Middle frontal gyrus (tissue), 1 donor: ENCODE data around the gene HOXD13.

Source experiments
- DNase-seq: peaks from one replicate; pipeline ENCODE4 v3.0.0-alpha.2; 2015; ENCODE audit warnings: low spot score; ENCODE audit errors: extremely low spot score

HOXD13 gene

DNA sequence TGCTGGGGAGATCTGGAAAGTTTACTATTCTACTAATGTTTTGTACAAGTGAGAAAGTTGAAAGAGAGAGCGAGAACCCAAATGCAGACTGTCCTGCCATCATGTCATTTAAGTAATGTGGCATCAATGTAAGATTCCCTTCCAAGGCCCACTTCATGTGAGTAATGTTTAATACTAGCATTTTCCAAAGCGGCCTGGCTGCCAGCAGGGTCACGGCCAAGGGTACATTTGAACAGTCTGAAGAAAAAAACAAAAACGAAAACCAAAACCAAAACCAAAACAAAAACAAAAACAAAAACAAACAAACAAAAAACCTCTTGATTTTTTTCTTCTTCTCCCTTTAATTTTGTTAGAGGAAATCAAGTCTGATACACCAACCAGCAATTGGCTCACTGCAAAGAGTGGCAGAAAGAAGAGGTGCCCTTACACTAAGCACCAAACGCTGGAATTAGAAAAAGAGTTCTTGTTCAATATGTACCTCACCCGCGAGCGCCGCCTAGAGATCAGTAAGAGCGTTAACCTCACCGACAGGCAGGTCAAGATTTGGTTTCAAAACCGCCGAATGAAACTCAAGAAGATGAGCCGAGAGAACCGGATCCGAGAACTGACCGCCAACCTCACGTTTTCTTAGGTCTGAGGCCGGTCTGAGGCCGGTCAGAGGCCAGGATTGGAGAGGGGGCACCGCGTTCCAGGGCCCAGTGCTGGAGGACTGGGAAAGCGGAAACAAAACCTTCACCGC, 26.2 kb downstream of the HOXD13 start:
- DNase-seq: no peak

DNA sequence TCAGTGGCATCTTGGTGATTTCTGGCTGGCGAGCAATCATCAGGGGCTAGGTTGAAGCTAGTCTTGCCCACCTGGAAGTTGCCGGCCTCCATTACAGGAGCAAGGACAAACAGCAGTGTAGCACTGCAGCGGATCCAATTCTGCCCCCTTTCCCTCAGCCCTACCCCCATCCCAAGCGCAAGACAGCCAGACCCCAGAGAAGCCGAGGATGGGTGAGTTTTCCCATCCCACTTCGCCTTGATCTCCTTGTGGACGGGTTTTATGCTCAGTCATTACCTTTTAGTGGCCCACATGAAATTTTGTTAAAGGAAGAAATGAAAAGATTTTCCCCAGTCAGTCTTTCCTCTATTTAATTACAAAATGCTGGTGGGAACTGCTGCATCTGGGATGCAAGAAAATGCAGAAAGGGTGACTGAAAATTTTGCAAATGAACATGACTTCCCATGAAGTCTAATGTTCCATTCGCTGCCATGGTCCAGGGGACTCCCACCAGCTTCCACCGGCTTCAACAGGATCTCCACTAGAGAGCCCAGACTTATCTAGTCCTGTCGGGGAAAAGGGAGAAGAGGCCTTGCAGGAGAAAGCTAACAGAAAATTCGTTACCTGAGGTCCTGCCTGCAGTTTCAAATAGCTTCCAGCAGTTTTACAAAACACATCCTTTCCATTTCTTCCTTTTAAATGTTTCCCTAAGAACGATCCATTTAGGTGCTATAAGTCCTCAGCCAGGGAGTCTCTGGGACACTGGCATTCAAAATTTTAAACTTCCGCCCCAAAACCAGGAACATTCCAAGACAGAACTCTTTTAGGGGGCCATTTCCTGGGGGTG, 28.1 kb downstream of the HOXD13 start:
- no peak for DNase-seq

DNA sequence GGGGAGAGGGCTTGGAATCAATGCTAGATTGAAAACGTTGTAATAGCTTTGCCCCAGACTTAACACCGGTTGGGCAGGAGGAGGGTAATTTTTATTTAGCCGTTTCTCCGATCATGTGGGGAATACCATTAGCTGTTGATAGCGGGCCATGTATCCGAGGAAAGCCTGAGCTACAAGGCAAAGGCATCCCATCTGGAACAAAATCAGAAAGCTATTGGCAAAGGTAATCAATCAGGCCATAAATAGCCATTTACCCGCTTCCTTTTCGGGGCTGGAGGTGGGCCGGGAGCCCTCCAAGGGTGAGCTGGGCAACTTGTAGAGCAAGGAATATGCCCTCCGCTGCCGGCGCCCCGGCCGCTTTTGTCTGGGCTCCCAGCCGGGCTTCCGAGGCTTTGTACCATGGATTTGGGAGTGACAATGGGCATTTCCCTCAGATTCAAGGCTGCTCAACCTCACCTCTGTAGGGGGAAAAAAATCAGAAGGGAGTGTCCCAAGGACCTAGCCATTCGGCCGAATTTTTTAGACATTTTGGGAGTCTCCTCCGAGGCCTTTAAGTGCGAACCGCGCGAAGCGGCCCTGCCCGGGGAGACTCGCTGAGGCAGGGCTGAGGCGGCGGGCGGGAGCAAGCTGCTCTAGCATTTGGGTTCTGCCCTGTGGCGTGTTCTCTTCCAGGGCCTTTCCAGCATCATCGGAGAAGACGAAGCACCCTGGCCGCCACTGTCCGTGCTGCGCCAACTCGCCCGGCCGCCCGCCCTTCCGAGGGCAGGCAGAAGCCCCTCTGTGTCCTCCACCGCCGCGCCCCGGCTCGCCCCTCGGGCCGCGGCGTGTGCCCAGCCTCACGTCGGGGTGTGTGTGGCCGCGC, 28.9 kb downstream of the HOXD13 start:
- no peak for DNase-seq

DNA sequence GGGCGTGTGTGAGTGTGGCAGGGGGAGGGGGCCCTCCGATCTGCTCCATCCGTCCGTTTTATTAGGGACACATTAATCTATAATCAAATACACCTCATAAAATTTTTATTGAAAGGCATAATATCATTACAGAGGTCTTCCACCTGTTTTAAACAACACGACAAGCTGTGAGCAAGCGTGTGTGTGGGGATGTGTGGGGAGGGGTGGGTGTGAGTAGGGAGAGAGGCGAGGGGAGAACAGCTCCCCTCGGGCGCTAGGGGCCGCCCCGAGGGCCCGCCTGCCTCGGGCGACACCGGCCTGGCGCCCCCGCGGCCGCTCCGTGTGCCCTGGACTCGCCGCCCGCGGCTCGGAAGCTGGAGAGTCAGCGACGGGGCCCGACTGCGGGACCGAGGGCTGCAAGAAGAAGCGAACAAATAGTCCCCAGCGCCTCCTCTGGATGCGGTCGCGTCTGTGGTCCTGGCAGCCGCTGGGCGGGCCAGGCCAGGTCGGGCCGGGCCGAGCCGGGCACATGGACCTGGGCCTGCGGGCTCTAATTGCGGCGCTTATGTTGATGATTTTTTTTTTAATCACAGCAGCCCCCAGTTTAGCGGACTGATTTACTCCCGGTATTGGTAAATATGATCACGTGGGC, 29.6 kb downstream of the HOXD13 start:
- DNase-seq: no peak

DNA sequence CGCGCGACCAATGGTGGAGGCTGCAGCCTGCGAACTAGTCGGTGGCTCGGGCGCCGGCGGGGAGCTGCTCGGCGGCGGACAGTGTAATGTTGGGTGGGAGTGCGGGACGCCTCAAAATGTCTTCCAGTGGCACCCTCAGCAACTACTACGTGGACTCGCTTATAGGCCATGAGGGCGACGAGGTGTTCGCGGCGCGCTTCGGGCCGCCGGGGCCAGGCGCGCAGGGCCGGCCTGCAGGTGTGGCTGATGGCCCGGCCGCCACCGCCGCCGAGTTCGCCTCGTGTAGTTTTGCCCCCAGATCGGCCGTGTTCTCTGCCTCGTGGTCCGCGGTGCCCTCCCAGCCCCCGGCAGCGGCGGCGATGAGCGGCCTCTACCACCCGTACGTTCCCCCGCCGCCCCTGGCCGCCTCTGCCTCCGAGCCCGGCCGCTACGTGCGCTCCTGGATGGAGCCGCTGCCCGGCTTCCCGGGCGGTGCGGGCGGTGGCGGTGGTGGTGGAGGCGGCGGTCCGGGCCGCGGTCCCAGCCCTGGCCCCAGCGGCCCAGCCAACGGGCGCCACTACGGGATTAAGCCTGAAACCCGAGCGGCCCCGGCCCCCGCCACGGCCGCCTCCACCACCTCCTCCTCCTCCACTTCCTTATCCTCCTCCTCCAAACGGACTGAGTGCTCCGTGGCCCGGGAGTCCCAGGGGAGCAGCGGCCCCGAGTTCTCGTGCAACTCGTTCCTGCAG, 30.3 kb downstream of the HOXD13 start, which contains the start of gene HOXD9:
HOXD9 (plus strand) TSS at position 37 of the 728 bp plus-strand sequence; CDS start at position 87, 50 bp downstream.
- no peak for DNase-seq

DNA sequence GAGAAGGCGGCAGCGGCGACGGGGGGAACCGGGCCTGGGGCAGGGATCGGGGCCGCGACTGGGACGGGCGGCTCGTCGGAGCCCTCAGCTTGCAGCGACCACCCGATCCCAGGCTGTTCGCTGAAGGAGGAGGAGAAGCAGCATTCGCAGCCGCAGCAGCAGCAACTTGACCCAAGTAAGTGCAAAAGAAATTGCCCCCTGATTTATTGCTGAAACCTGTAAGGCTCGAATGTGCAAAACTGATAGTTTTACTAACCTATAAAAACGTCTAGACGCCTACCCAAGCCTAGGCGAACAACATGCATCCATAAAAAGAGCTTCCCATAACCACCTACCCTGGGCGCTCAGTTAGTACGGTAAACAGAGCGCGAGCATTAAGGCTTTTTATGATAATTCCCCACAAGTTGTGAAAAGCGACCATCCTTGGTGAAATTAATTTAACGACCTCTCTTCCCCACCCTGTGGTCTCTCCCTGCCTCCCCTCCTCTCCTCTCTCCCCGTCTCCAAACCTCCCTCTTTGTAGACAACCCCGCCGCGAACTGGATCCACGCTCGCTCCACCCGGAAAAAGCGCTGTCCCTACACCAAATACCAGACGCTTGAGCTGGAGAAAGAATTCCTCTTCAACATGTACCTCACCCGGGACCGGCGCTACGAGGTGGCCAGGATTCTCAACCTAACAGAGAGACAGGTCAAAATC, 31.0 kb downstream of the HOXD13 start:
- no peak for DNase-seq

DNA sequence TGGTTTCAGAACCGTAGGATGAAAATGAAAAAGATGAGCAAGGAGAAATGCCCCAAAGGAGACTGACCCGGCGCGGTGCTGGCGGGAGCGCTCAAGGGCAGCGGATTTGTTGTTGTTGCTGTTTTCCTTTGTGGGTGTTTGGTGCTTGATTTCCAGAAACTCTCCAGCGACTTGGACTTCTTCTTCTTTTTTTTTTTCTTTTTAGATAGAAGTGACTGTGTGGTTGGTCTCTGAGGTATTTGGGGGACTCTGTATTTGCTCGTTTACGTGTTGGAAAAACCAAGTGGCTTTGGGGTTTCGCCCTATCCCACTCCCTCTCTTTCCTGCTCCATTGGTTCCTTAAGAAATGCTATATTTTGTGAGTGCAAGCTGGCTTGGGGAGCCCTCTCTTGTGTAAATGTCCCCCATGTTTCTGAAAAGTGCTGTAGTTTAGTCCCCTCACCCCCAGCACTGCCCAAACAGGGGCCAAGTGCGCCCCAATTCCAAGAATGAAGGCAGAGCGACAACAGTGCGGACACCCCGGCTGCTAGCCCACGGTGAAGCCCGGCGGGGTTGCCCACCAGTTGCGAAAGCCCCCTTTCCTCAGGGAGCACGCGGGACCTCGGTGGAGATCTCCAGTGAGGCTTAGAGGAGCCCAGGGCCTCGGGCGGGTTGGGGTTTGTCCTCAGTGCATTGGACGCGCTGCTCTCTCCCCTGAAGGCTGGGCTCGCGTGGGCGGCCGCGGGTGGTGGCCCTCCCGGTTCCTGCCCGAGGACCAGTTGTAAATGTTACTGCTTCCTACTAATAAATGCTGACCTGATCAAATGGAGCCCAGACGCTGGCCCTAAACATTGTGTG, 31.8 kb downstream of the HOXD13 start:
- DNase-seq: no peak

DNA sequence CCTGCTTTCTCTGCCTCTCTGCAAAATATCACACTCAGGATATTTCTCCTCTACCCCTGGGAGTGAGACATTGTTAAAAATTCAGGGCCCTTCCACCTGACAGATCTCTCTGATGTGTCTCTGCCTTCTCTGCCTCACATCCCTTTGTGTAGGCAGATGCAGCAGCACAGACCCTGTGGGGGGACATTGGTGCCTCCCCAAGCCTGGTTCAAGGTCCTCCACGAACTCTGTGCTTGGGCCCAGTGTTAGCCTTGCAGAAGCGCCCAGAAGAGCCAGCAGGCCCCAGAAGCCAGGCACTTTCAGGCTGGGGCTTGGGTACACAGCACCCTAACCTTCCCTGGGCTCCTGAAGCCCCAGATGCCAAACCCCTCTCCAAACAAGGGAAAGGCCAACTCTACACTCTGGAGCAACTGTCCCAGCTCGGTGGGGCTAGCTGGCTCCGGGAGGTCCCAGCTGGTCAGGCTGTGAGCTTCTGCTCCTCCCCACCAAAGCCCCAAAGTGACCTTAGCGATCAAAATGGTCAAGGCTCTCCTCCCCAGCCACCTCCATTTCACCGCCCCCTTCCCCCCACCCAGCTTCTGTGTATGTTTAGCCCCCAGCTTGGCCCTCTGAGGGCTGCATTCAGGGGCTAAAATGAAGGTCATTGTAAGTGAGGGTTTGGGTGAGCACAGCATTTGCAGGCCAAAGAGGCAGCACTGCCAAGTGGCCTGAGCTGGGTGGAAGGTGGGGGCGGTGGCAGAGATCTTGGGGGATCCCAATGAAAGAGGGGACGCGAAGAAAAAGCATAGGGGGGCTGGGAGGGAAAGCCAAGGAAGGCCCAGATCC, 32.6 kb downstream of the HOXD13 start:
- DNase-seq: no peak

DNA sequence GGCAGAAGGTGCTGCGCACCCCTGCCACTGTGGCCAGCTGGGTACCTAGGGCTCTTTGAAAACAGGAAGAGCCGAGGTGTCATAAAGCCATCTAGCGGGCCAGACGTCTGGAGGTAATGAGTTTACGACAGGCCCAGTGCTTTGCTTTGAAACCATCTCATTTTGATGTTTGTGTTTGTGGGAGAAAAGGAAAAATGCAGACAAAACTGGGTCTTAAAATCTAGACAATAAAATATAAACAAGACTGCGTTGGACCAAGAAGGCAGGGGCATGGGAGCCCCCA, 33.2 kb downstream of the HOXD13 start:
- DNase-seq: no peak

DNA sequence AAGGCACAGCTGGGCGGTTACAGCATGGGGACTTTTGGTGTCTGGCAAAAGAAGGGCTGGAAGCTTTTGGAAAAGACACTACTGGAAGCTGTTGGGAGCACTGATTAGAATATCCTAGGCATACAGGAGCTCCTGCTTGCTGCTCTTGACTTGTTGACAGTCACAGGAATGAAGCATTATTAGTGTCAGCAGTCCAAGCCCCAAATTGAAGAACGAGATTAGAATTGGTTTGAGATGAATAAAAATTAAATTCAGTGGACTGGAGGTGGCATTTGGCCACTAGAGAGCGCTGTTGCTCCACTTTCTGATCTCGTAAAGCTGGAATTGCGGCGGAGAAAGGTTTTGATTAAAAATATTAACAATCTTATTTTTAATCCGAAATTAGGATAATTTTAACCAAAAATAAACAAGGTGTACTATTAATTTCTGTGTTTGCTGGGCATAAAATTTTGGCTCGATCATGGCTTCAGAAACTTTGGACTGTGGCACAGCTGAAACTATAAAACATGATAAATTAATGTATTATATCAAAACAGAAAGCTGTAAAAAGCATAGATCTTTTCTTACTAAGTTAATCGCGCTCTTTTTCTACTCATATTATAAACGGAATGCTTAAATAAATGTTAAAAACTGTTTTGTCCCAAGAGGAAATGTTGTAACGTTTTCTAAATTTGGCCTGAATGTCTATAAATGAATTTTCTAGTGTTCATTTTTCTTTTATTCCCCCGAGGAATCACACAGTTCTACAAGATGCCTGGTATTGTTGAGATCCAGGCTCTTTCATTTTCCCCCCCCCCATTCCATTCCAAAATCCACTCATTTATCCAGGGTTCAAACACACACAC, 34.6 kb downstream of the HOXD13 start:
- DNase-seq: no peak

DNA sequence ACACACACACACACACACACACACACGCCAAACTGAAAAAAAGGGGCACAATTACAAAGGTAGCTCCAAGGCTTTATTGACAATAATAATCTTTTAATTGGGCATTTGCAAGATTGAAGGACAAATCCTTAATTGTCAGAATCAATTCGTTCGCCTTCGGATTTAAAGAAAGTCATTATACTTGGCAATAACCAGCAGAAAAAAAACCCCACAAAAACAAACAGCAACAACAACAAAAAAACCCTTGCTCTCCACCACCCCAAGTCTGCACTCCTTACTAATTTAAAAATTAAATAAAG, 35.2 kb downstream of the HOXD13 start:
- no peak for DNase-seq

DNA sequence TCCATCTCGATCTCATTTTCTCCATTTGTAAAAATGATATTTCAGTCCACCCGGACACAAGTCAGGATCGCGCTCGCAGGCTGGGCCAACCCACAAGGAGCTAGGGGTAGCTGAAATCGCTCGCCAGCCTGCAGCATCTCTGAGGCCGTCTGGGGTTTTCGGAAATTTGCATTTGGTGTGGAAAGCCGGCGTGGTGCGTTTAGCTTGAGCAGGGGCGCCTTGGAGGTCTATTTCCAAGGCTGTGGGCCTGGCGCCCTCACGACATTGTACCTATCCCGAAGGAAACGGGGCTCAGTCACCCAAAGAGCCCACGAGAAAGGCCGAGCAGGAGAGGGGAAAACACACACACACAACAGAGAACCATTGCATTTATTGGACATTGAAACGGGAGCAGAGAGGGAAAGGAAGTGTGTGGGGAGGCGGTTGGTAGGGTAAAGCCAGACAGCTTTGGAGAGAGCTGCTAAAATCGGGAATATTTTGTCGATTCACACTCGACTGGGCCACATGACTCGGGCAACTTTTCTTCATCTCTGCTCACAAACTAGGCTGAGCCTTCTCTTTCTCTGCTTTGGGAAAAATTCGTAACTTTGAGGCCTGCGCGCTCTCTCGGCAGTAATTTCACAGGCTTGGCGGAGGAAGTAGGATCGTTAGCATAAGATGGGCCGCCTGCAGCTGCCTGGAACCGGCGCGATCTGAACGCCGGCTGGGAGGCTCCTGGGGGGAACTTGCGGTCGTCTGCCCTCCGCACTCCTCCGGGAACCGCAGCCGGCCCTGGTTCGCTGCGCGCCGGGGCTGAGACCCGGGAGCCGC, 35.9 kb downstream of the HOXD13 start:
- no peak for DNase-seq

DNA sequence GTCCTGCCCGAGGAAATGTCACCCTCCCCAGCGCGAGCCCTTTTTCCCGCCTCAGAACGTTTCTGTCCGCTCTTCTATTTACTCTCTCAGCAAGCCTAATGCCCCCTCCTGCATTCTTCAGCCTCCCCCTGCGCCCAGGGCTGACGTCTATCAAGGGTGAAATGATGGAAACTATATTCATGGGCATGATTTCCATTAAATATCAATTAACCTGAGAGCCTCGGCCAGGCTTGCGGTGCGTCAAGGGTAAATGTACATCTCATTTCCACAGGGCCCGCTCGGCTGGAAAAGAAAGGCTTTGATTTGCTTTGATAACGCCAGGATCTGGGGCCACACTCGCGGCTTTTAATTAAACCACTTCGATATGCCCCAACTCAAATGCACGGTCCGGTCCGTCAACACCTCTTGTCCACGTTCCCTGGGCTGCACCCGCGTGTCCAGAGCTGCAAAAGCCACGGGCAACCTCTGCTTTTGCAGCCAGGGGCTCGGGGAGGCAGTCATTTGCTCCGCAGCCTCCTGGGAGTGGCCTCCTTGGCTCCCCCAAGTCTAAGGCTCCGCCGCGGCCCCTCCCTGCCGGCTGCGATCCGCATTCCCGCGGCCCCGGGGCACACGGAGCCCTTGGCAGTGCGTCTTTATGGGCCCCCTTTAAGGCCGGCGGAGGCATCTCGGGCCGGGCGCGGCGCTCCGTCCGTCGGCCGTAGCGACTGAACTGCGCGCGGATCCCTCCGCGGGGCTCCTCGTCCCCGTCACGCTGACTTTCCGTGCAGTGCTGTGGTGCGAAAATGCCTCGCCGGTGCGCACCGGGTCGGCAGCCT, 36.7 kb downstream of the HOXD13 start, which contains the start of gene HOXD8:
HOXD8 (plus strand) TSS at position 724 of the 815 bp plus-strand sequence. CDS start 662 bp downstream, outside the sequence.
- no peak for DNase-seq

DNA sequence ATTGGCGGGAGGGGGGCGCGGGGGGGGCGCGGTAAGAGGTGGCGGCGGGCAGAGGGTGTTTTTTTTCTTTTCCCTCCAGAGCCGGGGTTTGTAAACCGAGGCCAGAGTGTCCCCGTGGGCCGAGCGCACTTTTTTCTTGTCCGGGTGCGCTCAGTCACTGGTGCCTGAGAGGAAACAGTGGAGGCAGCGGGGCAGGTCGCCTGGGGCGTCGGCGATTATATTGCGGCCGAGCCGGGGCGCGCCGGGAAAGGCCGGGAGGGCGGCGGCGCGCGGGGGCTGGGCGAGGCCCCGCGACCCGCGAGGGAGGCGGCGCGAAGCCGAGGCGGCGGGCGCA, 37.3 kb downstream of the HOXD13 start:
- DNase-seq: no peak

DNA sequence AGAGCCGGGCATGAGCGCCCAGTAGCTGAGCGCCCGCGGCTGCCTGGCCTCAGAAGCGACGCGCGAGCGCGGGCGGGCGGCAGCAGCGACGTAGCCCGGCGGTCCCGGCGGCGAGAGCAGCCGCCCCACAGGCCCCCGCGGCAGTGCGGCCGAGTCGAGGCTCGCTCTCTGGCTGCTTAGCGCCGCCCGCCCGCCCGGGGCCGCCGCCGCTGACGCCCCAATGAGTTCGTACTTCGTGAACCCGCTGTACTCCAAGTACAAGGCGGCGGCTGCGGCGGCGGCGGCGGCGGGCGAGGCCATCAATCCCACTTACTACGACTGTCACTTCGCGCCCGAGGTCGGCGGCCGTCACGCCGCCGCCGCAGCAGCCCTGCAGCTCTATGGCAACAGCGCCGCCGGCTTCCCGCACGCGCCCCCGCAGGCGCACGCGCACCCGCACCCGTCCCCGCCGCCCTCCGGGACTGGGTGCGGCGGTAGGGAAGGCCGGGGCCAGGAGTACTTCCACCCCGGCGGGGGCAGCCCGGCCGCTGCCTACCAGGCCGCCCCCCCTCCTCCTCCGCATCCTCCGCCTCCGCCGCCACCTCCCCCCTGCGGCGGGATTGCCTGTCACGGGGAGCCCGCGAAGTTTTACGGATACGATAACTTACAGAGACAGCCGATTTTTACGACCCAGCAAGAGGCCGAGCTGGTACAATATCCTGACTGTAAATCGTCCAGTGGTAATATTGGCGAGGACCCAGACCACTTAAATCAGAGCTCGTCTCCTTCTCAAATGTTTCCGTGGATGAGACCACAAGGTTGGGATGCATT, 37.8 kb downstream of the HOXD13 start:
- no peak for DNase-seq
